ENCODE results near the gene DEFB131B.

DNA sequence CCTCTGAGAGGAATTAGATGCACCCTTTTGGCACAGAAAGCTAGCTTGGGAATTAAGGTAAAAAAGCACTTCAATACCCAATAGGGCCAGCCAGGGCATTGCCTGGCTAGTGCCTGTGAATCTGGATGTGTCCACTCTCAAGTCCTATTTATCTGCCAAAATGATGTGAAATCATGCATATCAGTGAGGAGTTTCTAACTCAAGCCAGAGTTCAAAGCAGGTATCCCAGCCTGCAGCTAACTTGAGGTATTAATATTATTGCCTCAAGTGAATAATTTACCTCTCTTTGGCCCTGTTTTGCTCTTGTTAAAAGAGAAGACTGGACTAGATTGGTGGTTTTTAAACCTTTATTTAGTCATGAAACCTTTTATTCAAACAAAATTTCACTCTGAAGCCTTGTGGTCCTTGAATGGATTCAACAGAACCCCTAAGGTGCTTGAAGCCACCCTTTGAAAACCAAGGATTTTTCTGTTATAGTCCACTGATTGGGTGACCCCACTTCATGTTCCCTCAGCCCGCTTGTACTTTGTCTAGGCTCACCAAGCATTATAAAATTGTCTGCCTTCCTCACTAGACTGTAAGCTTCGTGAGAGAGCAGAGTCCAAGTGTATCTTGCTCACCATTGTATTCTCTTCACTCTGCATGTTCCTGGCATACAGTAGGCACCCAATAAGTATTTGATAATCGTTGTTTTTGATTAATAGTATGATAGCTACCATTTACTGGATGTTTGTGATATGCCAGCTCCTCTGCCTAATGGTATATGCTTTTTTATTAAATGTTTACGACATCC, 55.1 kb downstream of the DEFB131B start:
- TF ChIP-seq, protein P1, sequence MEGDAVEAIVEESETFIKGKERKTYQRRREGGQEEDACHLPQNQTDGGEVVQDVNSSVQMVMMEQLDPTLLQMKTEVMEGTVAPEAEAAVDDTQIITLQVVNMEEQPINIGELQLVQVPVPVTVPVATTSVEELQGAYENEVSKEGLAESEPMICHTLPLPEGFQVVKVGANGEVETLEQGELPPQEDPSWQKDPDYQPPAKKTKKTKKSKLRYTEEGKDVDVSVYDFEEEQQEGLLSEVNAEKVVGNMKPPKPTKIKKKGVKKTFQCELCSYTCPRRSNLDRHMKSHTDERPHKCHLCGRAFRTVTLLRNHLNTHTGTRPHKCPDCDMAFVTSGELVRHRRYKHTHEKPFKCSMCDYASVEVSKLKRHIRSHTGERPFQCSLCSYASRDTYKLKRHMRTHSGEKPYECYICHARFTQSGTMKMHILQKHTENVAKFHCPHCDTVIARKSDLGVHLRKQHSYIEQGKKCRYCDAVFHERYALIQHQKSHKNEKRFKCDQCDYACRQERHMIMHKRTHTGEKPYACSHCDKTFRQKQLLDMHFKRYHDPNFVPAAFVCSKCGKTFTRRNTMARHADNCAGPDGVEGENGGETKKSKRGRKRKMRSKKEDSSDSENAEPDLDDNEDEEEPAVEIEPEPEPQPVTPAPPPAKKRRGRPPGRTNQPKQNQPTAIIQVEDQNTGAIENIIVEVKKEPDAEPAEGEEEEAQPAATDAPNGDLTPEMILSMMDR (IDR thresholded peaks at IDR 0.05; ENCODE audit: low read length), result no peak
- TF ChIP-seq EZH2 (optimal IDR thresholded peaks at IDR 0.05; ENCODE audit: low read depth, low read length), result no peak

Data from MM.1S (cell line).